ENCODE results near the gene FGF8. TPM values are rescaled to one million over a fixed set of nuclear protein-coding genes. Genes with fewer than 3 reads are reported as not detected.

FGF8 gene
- total RNA-seq, 2 donors from 2014 or later: not detected

DNA sequence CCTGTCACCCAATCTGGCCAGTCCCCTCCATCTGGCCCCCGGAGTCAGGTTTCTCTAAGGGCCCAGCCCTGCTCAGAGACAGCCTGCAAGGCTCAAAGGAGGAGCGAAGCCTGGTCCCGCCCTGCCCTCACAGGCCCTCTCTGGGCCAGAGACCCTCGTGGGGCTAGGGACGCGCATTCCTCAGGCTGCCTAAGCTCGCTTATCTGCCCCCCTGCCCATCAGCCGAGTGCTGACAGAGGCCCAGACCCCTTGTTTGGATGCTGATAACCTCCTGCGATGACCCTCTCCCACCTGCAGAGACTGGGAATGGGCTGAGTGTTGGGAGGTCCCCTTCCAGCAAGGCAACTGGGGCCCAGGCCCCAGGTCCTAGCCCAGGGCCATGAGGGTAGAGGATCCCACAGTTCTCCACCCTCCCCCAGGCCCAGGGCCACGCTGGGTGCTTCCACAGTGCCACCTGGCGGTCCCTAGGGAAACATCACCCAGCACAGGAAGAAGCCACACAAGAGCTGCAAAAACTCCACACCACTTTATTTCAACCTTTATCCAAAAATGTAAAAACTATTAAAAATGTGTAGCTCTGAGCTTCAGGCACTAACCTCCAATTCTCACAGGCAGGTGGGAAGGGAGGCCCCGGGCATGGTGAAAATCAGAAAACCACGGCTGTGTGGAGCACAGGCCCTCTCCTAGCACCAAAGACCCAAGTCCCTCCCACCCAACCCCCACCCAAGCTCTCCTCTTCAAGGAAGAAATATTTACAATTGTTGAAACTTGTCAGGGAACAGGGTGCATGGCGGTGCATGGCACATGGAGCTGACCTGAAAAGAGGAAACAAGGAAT, 5.1 kb upstream of the FGF8 start:
- peaks cover 10% of the 10 kb centered on the region for H3K36me3 ChIP-seq
- TF ChIP-seq, protein P1, sequence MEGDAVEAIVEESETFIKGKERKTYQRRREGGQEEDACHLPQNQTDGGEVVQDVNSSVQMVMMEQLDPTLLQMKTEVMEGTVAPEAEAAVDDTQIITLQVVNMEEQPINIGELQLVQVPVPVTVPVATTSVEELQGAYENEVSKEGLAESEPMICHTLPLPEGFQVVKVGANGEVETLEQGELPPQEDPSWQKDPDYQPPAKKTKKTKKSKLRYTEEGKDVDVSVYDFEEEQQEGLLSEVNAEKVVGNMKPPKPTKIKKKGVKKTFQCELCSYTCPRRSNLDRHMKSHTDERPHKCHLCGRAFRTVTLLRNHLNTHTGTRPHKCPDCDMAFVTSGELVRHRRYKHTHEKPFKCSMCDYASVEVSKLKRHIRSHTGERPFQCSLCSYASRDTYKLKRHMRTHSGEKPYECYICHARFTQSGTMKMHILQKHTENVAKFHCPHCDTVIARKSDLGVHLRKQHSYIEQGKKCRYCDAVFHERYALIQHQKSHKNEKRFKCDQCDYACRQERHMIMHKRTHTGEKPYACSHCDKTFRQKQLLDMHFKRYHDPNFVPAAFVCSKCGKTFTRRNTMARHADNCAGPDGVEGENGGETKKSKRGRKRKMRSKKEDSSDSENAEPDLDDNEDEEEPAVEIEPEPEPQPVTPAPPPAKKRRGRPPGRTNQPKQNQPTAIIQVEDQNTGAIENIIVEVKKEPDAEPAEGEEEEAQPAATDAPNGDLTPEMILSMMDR (IDR thresholded peaks at IDR 0.05): peak; percentile 74 to 90
- H3K4me3 ChIP-seq: no peak overlapping the region
- H3K9me3 ChIP-seq: no peaks in the 10 kb centered on the region
- H3K27me3 ChIP-seq: peaks cover 0 to 12% of the 10 kb centered on the region in 2 donors
- no peak overlapping the region for H3K27ac ChIP-seq
- peak; percentile 59 for DNase-seq (ENCODE audit: low spot score)
- H3K4me1 ChIP-seq: peaks cover 0 to 62% of the 10 kb centered on the region in 2 donors

DNA sequence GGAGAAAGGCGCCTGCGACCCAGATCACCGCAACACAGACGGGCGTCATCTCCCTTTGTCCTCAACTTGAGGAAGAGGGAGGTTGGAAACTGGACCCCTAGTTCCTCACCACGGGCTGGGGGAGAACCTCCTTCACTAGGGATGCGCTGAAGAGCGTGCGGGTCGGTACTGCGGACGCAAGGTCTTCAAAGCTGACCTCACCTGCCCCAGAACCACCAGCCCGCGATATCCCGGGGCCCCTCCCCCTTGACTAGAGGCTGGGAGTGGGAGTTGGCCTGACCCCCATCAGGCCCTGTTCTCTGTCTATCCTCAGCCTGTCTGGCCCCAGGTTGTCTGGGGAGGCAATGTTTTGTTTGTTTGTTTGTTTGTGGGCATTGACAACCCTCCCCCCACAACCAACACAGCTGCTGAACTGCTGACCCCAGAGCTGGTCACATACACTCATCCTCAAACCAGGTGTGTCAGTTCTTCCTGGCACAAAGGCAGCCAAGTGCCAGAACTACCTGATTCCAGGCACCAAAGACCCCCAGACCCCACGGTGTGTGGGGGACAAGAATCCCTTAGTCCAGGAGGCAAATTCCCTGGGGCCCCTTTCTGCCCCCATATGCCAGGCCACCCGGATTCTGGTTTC, 4.4 kb upstream of the FGF8 start:
- Histone ChIP-seq H3K36me3 (peaks cover 3% of the 10 kb centered on the region), H3K27ac (no peak overlapping the region), H3K4me1 (peaks cover 0 to 66% of the 10 kb centered on the region in 2 donors), H3K4me3 (peak overlapping the region; percentile 18 to 52), H3K27me3 (peaks cover 3 to 15% of the 10 kb centered on the region in 2 donors), H3K9me3 (no peaks in the 10 kb centered on the region)
- TF ChIP-seq, protein P1 (IDR thresholded peaks at IDR 0.05): peak in 1 of 2 donors; percentile 10
- DNase-seq (ENCODE audit: low spot score): no peak

DNA sequence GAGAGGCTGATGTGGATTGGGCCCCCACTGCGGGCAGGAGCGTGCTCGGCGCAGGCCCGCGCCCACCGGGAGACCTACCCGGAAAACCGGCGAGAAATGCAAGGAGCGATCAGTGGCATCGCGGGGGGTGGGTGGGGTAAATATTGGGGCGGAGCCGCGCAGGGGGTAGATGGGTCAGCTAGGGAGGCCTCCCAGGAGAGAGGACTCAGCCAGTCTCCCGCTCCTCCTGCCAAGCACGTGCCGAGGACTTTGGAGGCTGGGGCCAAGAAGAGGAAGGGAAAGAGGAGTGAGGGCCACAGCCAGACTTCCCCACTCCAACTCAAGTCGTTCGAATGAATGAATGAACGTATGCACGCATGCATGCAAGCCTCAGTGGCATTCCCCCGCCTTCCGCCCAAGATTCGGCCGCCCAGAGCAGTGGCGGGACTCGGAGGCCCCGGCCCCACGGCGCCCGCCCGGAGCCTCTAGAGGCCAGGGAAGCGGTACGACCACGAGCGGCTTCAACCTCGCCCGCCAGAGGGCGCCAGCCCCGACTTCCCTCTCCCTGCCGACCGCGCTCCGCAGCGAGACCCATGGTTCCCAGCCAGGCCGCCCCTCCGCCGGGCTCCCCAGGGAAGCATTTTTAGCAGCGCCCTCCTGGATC, 3.8 kb upstream of the FGF8 start:
- H3K4me1 ChIP-seq: peaks cover 0 to 73% of the 10 kb centered on the region in 2 donors
- peak; percentile 70 for DNase-seq (ENCODE audit: low spot score)
- TF ChIP-seq, protein P1 (IDR thresholded peaks at IDR 0.05): peak; percentile 78 to 93

DNA sequence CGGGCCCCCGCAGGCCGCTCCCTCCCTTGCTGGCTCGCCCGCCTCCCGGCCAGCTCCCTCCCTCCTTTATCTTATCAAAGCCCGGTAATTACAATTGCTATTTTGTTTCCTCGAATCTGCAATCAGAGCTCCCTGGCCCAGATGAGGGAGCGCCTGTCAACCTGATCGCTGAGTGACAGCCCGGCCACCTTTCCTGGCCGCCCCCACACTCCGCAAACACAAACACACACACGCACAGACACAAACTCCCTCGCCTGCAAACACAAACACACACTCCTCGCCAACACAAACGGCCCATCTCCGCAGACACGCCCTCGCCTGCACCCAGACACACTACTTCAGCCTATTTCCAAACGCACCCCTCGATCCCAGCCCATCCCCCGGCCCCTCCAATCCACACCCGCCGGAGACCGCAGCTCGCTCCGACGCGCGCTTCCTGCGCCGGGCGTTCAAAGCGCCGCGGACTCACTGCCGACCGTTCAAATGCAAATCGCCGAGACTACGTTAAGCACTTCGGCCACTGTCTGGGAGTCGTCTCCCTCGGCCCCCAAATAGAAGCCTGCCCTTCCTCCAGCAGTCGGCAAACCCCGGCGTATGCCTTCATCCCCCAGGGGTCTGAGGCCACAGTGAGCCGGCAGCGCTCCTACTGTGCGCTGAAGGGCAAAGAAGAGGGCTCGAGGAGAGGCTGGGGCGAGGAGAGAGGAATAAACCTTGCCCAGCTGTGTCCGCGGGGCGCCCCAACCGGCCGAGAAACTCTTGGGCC, 3.0 kb upstream of the FGF8 start:
- peaks cover 15 to 28% of the 10 kb centered on the region in 2 donors for H3K27me3 ChIP-seq
- no peak overlapping the region for H3K27ac ChIP-seq
- TF ChIP-seq, protein P1 (IDR thresholded peaks at IDR 0.05): no peak
- peak overlapping the region; percentile 18 to 52 for H3K4me3 ChIP-seq
- peaks cover 0 to 69% of the 10 kb centered on the region in 2 donors for H3K4me1 ChIP-seq
- no peaks in the 10 kb centered on the region for H3K9me3 ChIP-seq
- peak; percentile 55 for DNase-seq (ENCODE audit: low spot score)
- no peaks in the 10 kb centered on the region for H3K36me3 ChIP-seq

More for the DNA sequence above, 3.8 kb upstream of the FGF8 start:
- H3K4me3 ChIP-seq: peak overlapping the region; percentile 18 to 52
- H3K27ac ChIP-seq: no peak overlapping the region
- no peaks in the 10 kb centered on the region for H3K9me3 ChIP-seq
- H3K27me3 ChIP-seq: peaks cover 9 to 21% of the 10 kb centered on the region in 2 donors
- no peaks in the 10 kb centered on the region for H3K36me3 ChIP-seq

DNA sequence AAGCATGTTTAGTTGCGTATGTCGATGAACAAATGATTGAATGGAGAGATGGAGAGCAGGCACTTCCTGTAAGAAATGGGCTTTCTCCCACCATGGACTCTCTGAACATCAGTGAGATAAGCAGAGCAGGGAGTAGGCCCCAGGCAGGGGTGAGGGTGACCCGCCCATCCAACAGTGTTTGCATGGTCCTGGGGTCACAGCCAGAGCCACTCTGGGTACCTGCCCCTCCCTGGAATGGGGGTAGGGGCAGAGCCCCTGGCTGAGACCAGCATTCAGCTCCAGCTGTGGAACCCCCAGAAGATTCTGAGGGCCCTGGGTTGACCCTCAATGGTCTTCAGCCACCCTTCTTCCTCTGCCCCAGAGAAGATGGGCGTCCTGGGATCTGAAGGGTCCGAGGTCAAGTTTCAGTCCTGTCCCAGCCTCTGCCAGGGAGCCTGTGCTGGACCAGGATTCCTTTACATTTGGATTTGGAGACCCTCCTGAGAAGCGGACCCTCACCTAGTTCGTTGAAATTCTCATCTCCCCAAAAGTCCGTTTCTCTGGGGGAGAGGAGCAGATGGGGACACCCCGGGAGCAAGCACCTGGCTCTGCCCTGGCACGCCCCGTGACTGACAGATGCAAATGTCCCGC, 2.4 kb upstream of the FGF8 start:
- H3K36me3 ChIP-seq: no peaks in the 10 kb centered on the region
- DNase-seq (ENCODE audit: low spot score): peak; percentile 47
- no peaks in the 10 kb centered on the region for H3K9me3 ChIP-seq
- H3K27me3 ChIP-seq: peaks cover 21 to 32% of the 10 kb centered on the region in 2 donors
- H3K27ac ChIP-seq: no peak overlapping the region
- H3K4me1 ChIP-seq: peaks cover 0 to 62% of the 10 kb centered on the region in 2 donors
- peak overlapping the region in 1 of 2 donors; percentile 52 for H3K4me3 ChIP-seq
- TF ChIP-seq, protein P1 (IDR thresholded peaks at IDR 0.05): no peak

Data from right atrium auricular region (tissue), 2 donors.